Stimulated activated CD8-positive, alpha-beta memory T cell treated with anti-CD3 and anti-CD28 coated beads, Interleukin-4, amount 100 ng/mL, for 4 hours (primary cell): ENCODE data around the gene UMODL1.

Experiments used
- DNase-seq, 2 donors: peaks; one replicate each; pipeline ENCODE4 v3.0.0-alpha.2; 2020; ENCODE audit warnings: low read depth in 2 of 2, low spot score in 1 of 2

Gene UMODL1

GRCh38 chr21:42187976-42188653, 117.0 kb downstream of the UMODL1 start:
- peak; percentile 38 to 59 for DNase-seq

GRCh38 chr21:42188663-42189062, 117.5 kb downstream of the UMODL1 start:
- no peak for DNase-seq

- DNase-seq, result no peak
Measured at GRCh38 chr21:42189431-42189830, 118.3 kb downstream of the UMODL1 start.

GRCh38 chr21:42189860-42190485, 118.9 kb downstream of the UMODL1 start:
- DNase-seq, result no peak

- DNase-seq, result no peak
Measured at GRCh38 chr21:42190486-42190863, 119.4 kb downstream of the UMODL1 start.

GRCh38 chr21:42191064-42191463, 119.9 kb downstream of the UMODL1 start:
- no peak for DNase-seq

GRCh38 chr21:42191696-42192595, 120.8 kb downstream of the UMODL1 start:
- DNase-seq, result no peak
